ENCODE measurements around the gene CIZ1. TPM values are rescaled to one million over a fixed set of nuclear protein-coding genes. Genes with fewer than 3 reads are reported as not detected.

CIZ1 gene
- polyA plus RNA-seq, 2 of the 4 experiments (the other 2 are of a cell fraction) = 39.2 to 92.5 TPM

DNA sequence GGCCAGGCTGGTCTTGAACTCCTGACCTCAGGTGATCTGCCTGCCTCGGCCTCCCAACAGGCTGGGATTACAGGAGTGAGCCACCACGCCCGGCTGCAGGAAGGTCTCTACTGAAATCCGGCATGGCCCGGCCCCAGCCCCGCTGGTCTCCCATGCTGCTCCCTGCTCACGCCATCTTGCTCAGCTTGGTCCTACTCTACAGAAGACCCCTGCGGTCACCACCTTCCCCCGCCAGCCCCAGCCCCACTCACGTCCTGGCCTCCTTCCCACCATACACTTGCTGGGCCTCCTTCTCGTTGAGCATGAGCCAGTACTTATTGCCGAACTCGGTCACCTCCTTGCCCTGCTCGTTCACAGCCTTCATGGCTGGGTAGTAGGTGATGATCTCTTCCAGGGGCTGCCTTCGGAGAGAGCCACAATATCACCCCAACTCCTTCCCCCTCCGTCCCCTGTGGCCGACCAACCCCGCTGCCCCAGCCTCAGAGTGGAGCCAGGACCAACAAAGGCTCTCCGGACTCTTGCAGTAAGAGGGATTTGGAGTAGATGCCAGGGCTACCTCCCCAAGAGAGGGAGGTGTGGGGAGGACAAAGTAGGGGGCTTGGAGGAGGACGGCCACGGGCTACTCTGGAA lies 67.8 kb downstream of the CIZ1 start:
- ATAC-seq (no peak), FAIRE-seq (no peak), DNase-seq (ENCODE audit: low read depth in 1 of 2, low spot score in 1 of 2) (no peak)
- TF ChIP-seq HDAC2 (IDR thresholded peaks at IDR 0.05) = no peak
- no peak for TF ChIP-seq CHD4 (IDR thresholded peaks at IDR 0.05; ENCODE audit: borderline replicate concordance)
- TF ChIP-seq ESRRA (IDR thresholded peaks at IDR 0.05; ENCODE audit: borderline replicate concordance, low read length) = no peak
- no peak for TF ChIP-seq NR3C1 (IDR thresholded peaks at IDR 0.05)
- no peak for TF ChIP-seq RARB (CRISPR knock-in tag; IDR thresholded peaks at IDR 0.05)
- Histone ChIP-seq H3K4me1 (peaks cover 22% of the 10 kb centered on the region), H3K4me2 (no peak overlapping the region), H3K4me3 (no peak overlapping the region), H3K27ac (no peak overlapping the region), H3K9me3 (no peaks in the 10 kb centered on the region)
- 94% methylated on average over 21 of the region's 21 CpGs for WGBS (ENCODE audit: missing lambda C conversion rate)
- CTCF ChIA-PET = interaction anchor here (1.1 to 10.9 kb wide), 8 partner anchors 11 to 91 kb away, joined by 3 to 181 read pairs (median 6); no protein-coding TSS in a partner anchor
- POLR2A ChIA-PET = interaction anchor here (2.2 kb wide), 1 partner anchor 36 kb away, joined by 7 read pairs; the partner anchor contains the start of gene BBLN

DNA sequence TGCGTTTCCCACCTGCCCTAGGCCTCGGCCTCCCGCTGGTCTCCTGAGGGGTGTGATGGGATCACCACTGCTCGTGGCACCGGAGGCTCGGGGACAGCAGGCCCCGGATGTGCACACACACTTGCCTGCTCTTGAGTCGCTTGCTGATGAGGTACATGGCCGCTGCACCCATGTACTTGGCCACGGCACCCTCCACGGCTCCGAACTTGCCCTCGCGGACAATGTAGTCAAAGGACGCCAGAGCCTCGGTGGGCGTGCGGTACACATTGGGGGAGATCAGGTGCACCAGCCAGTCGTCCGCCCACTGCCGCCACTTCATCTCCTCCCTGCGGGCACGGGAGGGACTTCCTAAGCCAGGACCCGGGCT lies 68.6 kb downstream of the CIZ1 start:
- Histone ChIP-seq H3K4me2 (no peak overlapping the region), H3K4me3 (no peak overlapping the region), H3K4me1 (peaks cover 23% of the 10 kb centered on the region), H3K27ac (no peak overlapping the region), H3K9me3 (no peaks in the 10 kb centered on the region)
- DNase-seq (ENCODE audit: low read depth in 1 of 2, low spot score in 1 of 2) = no peak
- no peak for TF ChIP-seq SREBF2 (IDR thresholded peaks at IDR 0.05)
- TF ChIP-seq JUNB (IDR thresholded peaks at IDR 0.05) = no peak
- TF ChIP-seq KDM5A (IDR thresholded peaks at IDR 0.05) = no peak
- TF ChIP-seq NR3C1 (IDR thresholded peaks at IDR 0.05) = no peak
- no peak for TF ChIP-seq FOSB (CRISPR knock-in tag; IDR thresholded peaks at IDR 0.05)
- TF ChIP-seq BHLHE40 (IDR thresholded peaks at IDR 0.05; ENCODE audit: low read depth, low read length) = no peak
- TF ChIP-seq, protein P1, sequence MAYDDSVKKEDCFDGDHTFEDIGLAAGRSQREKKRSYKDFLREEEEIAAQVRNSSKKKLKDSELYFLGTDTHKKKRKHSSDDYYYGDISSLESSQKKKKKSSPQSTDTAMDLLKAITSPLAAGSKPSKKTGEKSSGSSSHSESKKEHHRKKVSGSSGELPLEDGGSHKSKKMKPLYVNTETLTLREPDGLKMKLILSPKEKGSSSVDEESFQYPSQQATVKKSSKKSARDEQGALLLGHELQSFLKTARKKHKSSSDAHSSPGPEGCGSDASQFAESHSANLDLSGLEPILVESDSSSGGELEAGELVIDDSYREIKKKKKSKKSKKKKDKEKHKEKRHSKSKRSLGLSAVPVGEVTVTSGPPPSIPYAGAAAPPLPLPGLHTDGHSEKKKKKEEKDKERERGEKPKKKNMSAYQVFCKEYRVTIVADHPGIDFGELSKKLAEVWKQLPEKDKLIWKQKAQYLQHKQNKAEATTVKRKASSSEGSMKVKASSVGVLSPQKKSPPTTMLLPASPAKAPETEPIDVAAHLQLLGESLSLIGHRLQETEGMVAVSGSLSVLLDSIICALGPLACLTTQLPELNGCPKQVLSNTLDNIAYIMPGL (CRISPR knock-in tag; IDR thresholded peaks at IDR 0.05; ENCODE audit: borderline replicate concordance) = no peak
- TF ChIP-seq ZC3H11A (IDR thresholded peaks at IDR 0.05) = no peak
- TF ChIP-seq, protein P2, sequence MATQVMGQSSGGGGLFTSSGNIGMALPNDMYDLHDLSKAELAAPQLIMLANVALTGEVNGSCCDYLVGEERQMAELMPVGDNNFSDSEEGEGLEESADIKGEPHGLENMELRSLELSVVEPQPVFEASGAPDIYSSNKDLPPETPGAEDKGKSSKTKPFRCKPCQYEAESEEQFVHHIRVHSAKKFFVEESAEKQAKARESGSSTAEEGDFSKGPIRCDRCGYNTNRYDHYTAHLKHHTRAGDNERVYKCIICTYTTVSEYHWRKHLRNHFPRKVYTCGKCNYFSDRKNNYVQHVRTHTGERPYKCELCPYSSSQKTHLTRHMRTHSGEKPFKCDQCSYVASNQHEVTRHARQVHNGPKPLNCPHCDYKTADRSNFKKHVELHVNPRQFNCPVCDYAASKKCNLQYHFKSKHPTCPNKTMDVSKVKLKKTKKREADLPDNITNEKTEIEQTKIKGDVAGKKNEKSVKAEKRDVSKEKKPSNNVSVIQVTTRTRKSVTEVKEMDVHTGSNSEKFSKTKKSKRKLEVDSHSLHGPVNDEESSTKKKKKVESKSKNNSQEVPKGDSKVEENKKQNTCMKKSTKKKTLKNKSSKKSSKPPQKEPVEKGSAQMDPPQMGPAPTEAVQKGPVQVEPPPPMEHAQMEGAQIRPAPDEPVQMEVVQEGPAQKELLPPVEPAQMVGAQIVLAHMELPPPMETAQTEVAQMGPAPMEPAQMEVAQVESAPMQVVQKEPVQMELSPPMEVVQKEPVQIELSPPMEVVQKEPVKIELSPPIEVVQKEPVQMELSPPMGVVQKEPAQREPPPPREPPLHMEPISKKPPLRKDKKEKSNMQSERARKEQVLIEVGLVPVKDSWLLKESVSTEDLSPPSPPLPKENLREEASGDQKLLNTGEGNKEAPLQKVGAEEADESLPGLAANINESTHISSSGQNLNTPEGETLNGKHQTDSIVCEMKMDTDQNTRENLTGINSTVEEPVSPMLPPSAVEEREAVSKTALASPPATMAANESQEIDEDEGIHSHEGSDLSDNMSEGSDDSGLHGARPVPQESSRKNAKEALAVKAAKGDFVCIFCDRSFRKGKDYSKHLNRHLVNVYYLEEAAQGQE (IDR thresholded peaks at IDR 0.05) = no peak
- no peak for TF ChIP-seq FOSL2 (IDR thresholded peaks at IDR 0.05)
- no peak for TF ChIP-seq FOSL2 (CRISPR knock-in tag; IDR thresholded peaks at IDR 0.05)
- no peak for TF ChIP-seq ZSCAN20 (CRISPR knock-in tag; IDR thresholded peaks at IDR 0.05)
- TF ChIP-seq ZNF302 (CRISPR knock-in tag; IDR thresholded peaks at IDR 0.05) = no peak
- ATAC-seq = no peak
- no peak for FAIRE-seq
- POLR2A ChIA-PET = no interaction called here
- 97% methylated on average over 20 of the region's 24 CpGs for WGBS (ENCODE audit: missing lambda C conversion rate)
- CTCF ChIA-PET = interaction anchor here (10.9 kb wide), 1 partner anchor 11 kb away, joined by 181 read pairs; no protein-coding TSS in a partner anchor
